Endometrium (tissue), 2 donors: ENCODE results near the gene TMEM81.

Experiments used
- FAIRE-seq: peaks from 2 replicates; lab custom pipeline; 2012; peaks lifted over from hg19 to GRCh38; lab: Jason Lieb, UNC
- donor health status: control.
- donor health status: control.

Gene TMEM81

GRCh38 chr1:205076245-205076761 is 8.0 kb downstream of the TMEM81 start:
- FAIRE-seq, result no peak

GRCh38 chr1:205075642-205076155 is 8.6 kb downstream of the TMEM81 start:
- no peak for FAIRE-seq

DNA sequence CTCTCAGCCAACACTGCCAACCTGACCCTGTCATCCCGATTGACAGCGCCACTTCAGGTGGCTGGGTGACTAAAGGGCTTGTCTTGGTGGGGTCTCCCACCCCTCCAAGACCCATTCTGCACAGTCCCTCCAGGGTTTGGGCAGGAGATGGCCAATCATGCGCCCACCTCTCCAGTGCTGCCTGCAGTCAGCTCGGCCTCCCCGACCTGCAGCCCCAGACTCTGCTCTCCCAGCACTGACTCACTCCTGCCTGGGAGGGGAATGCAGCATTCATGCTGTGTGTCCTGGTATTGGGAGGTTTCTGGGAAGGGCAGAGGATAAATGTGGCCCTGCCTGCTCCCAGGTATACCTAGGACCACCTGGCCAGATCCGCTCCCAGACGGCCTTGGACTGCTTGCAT is 9.7 kb downstream of the TMEM81 start:
- no peak for FAIRE-seq

DNA sequence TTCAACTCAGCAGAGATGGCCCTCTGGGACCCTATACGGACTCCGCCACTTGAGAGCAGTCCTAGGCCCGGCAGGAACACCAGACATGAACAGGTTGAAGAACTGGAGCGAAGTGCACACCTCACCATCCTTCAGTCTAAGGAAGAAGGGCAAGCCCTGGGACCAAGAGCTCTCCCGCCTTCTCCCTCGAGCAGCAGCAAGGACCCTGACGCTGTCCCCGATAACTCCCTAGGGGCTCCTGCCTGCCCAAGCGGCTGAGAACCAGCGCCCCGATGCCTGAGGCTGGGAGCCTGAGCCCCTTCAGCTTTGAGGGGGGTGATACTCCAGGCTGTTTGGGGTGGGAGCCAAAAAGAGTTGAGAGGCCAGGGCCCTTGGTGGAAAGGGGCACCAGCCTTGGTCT is 10.2 kb downstream of the TMEM81 start:
- no peak for FAIRE-seq

GRCh38 chr1:205073511-205073910 is 10.7 kb downstream of the TMEM81 start:
- no peak for FAIRE-seq

DNA sequence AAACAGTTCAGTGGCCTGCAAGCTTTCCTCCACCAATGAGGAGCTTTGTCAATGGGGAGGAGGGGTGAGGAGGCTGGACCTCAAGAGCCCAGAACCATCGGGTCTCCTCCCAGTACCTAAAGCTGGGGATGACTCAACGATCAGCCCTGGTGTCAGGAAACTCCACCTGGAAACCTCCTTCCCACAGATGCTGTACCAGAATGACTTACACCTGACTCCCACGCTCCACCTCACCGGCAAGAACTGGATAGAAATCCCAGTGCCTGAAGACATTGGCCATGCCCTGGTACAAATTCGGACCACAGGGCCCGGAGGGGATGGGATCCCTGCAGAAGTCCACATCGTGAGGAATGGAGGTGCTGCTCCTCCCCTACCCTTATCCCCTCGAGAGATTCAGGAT is 11.4 kb downstream of the TMEM81 start:
- no peak for FAIRE-seq

DNA sequence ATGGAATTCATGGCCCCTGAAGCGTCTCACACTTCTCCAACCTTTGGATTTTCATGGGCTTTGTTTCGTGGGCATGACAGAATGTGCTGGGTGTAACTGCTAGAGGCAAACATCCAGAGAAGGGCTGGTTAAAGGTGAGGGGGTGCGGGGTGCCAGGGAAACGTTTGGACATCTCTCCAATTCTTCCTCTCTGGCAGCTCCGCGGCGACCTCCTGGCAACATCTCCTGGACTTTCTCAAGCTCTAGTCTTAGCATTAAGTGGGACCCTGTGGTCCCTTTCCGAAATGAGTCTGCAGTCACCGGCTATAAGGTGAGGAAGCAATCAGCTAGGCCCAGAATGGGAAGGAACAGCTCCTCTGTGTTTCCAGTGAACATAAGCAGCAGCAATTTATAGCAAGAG is 12.0 kb downstream of the TMEM81 start:
- FAIRE-seq, result no peak

DNA sequence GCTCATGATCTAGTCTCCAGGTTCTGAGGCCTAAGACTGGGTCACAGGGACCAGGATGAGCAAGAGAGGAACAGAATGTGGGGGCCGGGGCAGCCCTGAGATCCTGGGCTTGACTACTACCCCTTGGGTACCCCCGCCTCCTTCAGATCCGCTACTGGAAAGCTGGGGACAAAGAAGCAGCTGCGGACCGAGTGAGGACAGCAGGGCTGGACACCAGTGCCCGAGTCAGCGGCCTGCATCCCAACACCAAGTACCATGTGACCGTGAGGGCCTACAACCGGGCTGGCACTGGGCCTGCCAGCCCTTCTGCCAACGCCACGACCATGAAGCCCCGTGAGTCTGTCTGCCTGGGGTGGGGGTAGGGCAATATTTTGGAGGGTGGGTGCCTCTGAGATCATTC is 12.5 kb downstream of the TMEM81 start:
- FAIRE-seq, result no peak

DNA sequence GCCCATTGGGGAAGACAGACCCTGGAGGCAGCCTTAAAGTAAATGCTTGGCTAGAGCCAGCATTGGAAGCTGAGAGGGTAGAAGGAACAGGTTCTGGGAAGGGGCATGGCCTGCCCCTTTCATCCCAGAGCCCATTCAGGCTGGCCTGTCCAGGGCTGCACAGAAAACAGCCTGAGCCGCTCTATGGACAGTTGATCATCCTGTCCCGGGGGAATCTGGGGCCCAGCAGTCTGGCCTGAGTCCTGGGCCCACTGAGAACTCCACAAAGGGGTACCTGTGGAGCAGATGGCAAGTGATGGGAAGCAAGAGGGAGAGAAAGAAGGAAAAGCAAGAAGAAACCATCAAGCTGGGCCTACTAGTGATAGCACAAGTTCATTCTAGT is 13.2 kb downstream of the TMEM81 start:
- no peak for FAIRE-seq

DNA sequence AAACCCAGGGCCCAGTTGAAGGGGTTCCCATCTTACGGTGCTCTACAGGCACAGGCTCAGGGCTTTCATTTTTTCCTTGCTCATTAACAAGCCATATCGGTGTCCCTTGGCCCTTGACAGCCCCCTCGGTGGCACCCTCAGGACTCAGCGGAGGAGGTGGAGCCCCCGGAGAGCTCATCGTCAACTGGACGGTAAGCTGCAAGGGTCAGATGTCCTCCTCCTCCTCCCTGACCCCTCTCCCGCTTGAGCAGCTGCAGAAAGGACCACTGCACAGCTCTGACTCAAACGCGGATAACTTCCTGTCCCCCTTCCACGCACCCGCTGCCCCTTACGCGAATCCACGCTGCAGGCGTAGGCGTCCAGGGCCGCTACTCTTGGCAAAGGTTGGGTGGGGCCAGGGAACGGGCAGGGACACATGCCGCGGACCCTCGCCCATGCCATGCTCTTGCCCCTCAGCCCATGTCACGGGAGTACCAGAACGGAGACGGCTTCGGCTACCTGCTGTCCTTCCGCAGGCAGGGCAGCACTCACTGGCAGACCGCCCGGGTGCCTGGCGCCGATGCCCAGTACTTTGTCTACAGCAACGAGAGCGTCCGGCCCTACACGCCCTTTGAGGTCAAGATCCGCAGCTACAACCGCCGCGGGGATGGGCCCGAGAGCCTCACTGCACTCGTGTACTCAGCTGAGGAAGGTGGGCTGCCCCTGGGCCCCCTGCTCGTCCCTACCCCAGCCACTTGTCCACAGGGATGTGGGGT is 14.7 kb downstream of the TMEM81 start:
- no peak for FAIRE-seq

GRCh38 chr1:205068457-205069040 is 15.7 kb downstream of the TMEM81 start:
- no peak for FAIRE-seq

- no peak for FAIRE-seq
Observed at GRCh38 chr1:205068001-205068400, 16.3 kb downstream of the TMEM81 start.

DNA sequence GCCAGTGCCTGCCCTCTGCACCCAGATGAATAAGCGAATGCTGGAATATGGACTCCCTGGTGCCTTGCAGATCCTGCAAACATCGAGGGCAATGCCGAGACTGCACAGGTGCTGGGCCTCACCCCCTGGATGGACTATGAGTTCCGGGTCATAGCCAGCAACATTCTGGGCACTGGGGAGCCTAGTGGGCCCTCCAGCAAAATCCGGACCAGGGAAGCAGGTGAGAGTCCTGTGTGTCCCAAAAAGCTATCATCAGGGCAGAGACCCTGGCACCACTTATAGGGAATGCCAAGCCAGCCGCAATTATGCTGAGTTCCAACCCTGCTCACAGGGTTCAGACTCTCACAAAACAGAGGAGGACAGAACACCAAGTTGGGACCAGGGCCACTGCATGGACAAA is 17.2 kb downstream of the TMEM81 start:
- no peak for FAIRE-seq

- no peak for FAIRE-seq
Observed at GRCh38 chr1:205066141-205066818, 18.0 kb downstream of the TMEM81 start.

DNA sequence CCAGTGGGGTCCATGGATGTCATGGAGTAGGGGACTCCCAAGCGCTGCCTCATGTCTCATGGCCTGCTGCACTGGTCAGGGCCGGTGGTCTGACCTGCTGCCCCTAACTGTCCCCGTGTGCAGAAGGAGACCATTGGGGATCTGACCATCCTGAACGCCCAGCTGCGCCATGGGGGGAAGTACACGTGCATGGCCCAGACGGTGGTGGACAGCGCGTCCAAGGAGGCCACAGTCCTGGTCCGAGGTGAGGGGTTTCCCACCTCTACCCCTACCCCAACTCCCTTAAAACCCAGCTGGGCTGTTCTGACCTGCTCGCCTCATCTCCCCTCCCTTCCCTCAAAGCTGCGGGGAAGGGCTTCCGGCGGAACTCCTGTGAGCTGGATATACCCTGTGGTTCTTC is 18.6 kb downstream of the TMEM81 start:
- FAIRE-seq, result no peak

DNA sequence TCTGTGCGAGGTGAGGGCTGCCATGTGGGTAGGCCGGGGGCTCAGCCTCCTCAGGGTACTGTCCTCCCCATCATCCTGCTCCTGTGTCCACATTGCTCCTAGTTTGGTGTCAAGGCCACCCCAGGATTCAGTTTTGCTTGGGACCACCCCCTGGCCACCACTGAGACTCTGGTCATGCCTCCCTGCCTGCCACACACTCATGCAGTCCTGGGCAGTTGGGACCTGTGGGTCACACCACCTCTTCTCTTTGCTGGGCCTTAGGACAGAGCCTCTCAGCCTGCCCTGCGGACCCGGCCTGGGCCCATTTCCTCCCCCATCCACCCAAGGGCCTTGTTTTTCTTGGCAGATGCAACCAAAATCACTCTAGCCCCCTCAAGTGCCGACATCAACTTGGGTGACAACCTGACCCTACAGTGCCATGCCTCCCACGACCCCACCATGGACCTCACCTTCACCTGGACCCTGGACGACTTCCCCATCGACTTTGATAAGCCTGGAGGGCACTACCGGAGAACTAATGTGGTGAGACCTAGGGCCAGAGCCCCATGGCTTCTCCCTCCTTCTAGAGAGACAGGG is 19.4 kb downstream of the TMEM81 start:
- FAIRE-seq, result no peak

GRCh38 chr1:205064301-205064700 is 20.0 kb downstream of the TMEM81 start:
- no peak for FAIRE-seq

DNA sequence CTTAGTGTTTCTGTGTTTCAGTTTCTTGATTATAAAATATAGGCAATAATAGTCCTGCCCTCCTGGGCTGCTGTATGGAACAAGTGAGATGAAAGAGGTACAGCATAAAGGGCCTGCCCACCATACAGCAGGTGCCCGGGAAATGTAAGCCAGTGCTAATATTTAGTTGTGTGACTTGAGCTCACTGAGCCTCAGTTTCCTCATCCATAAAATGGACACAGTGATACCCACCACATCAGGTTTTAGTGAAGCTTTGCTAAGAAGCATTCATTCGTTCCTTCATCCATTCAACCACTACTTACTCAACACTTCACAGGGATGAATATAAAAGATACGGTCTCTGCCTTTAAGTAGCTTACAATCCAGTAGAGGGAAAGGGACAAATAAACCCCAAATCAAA is 21.4 kb downstream of the TMEM81 start:
- FAIRE-seq, result no peak

DNA sequence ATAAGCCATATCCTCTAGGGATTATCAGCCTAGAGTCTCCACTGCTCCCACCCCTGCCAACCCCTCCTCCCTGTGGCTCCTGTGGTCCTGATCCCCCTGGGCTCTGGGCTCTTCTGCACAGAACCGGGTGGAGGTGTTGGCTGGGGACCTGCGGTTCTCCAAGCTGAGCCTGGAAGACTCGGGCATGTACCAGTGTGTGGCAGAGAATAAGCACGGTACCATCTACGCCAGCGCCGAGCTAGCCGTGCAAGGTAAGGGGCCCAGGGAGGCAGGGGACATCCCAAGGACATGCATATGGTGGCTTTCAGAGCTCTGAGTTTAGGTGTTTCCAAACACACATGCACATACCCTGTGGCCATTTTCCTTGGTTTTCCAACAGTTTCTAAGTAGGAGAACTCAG is 21.9 kb downstream of the TMEM81 start:
- no peak for FAIRE-seq

GRCh38 chr1:205061665-205062069 is 22.6 kb downstream of the TMEM81 start:
- no peak for FAIRE-seq

DNA sequence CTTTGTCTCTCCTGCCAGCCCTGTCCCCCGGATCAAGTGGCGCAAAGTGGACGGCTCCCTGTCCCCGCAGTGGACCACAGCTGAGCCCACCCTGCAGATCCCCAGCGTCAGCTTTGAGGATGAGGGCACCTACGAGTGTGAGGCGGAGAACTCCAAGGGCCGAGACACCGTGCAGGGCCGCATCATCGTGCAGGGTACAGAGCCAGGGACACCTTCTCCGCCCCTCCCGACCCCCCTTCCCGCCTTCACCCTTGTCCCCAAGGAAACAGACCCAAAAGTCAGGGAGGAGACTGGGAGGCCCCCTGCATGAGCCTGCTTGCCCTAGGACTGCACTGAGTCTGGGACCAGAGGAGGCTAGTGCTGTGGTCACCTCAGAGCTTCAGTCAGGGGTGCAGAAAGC is 23.0 kb downstream of the TMEM81 start:
- no peak for FAIRE-seq

DNA sequence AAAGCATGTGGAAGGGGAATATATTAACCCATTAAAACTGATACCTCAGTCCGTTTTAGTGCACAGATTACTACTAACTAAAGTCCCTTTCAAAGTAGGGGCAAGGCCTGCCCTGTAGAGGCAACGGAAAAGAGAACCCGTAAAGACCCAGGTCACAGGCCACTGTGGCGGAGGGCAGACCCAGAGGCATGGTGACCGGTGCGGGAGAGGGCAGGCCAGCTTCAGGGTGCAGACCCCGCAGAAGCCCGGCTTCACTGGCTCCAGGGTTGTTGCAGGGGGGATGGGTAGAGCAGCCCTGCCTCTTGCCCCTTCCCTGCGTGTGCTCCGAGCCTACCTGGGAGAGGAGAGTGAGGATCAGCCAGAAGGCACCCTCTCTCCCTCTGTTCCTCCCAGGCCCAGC is 23.5 kb downstream of the TMEM81 start:
- no peak for FAIRE-seq

GRCh38 chr1:205059660-205060059 is 24.6 kb downstream of the TMEM81 start:
- no peak for FAIRE-seq
